ENCODE results near the gene MSH6.

The MSH6 gene

GRCh38 chr2:47782671-47783485 lies at the start of gene MSH6:
Gene MSH6, plus strand, starts transcription at chr2:47783145. Its CDS starts 89 bp downstream, at chr2:47783234.
- peak; percentile 76 for DNase-seq

DNA sequence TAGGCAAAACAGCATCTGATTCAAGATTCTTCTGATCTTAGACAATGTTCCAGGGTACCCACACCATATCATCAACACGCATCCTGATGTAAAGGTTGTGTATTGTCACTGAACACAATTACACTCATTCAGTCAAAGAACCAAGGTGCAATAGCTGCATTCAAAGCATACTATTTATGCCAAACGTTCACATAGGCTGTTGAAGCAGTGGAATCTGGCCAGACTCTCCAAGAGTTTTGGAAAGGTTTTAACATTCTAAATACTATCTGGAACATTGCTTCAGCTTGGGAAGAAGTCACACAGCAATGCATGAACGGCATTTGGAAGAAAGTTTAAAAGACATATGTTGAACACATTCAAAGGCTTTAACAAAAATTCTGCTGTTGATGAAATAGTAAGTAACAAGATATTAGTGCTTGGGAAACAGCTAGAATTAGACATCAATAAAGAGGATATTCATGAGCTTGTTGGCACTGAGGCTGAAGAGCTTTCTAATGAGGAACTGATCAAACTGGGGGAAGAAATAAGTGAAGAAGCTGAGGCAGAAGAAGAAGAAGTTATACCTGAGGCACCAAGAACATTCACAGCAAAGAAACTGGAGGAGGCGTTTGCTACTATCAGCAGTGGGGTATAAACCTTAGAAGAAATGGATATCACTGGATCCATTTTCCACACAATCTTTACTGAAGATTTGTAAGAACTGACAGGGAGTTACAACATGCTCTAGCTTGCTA lies 47.6 kb upstream of the MSH6 start:
- DNase-seq, result no peak

DNA sequence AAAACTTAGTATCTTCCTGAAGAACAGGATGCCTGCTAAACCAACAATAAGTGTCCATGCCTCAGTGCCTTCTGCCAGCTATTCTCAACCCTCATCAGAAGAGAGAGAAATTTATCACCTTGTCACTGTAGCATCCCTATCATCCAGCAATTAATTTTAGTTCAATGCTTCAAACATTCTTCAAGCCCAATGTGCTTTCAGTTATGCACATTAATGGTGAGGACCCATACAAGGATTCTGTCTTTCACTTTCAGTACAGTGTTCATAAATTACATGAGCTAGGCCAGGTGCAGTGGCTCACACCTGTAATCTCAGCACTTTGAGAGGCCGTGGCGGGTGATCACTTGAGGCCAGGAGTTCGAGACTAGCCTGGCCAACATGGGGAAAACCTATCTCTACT lies 47.0 kb upstream of the MSH6 start:
- no peak for DNase-seq

- DNase-seq, result no peak
These were observed 45.6 kb upstream of the MSH6 start for GRCh38 chr2:47737191-47737975.

DNA sequence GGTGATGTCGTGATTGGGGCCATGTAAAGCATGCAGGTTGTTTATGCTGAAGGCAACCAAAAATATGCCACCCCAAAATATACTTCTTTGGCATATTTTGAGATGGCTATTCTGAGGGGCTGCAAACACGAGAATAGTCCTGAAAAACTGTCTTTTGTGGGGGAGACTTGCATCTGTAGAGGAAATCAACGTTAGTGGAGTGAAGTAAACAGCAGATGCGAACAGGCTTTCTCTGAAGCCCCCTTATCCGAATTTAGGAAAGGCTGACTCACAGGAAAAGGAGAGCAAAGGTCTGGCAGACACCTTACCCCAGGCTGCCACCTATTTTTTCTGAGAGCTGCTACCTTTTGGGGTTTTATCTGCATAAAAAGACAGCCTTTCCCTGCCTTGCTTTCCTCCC lies 44.6 kb upstream of the MSH6 start:
- DNase-seq, result no peak

GRCh38 chr2:47741101-47741500 lies 41.8 kb upstream of the MSH6 start:
- no peak for DNase-seq

DNA sequence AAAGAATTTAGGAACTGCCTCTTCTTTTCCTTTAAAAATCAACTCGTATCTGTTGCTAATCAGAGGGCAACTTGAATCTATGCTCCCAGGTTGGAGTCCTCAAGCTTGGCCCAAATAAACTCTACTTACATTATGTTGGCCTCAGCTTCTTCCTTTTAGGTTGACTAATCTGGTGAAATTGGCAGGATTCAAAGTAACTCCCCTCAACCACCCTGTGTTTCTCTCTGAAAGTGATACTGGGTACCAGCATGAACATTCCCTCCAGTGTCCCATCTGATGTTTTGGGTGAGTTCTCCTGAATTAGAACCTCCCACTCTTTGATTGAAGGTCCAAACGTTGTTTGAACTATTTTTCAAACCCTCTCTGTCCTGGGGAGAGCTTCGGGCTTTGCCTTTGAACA lies 41.3 kb upstream of the MSH6 start:
- DNase-seq, result no peak

DNA sequence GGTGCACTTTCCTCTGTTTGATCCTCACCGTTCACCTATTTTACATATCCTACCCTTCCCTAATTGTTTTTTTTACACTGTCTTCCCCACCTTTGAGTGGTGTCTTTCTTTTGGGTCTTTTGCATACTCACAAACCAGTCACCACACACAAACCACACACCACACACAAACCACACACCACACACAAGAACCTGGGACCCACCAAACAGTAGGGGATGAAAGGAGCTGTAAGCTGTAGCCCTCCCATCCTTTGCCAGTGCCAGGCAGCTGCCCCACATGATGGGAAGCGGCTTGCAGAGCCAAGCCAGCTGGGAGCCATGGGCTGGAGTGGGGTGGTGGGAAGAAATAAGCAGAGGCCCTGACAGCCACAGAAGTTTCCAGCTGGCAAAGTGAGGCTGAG lies 38.9 kb upstream of the MSH6 start:
- DNase-seq, result no peak

GRCh38 chr2:47747878-47748277 lies 35.1 kb upstream of the MSH6 start:
- DNase-seq, result no peak

GRCh38 chr2:47751856-47752414 lies 31.0 kb upstream of the MSH6 start:
- DNase-seq, result no peak

DNA sequence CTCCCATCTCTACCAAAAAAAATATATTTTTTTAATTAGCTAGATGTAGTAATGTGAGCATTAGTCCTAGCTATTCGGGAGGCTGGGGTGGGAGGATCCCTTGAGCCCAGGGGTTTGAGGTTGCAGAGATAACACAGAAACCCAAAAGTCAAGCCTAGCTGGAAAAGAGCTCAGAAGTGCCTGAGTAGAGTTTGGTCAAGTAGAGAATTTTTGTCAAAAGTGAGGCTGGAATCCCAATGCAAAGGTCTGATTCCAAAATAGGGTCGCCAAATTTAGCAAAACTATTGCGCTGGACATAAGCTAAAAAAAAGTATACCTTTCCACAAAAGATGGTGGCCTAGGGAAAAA lies 15.5 kb upstream of the MSH6 start:
- no peak for DNase-seq

- DNase-seq, result no peak
These were observed 14.9 kb upstream of the MSH6 start for GRCh38 chr2:47767880-47768609.

GRCh38 chr2:47769318-47769717 lies 13.6 kb upstream of the MSH6 start:
- DNase-seq, result no peak

DNA sequence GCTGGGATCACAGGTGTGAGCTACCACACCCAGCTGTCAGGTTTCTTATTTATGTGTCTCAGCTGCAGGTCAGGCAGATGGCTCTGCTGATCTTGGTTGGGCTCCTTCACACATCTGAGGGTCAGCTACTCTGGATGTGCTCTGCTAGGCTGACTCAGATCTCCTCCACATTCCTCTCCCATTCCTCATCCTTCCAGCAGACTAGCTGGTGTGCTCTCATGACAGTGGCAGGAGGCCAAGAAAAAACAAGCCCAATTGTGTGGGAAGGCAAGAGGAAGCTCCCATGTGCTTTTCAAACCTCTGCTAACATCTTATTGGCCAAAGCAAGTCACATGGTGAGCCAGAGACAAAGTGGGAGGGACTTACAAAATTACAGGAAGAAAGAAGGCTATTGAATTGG lies 11.7 kb upstream of the MSH6 start:
- DNase-seq, result no peak

DNA sequence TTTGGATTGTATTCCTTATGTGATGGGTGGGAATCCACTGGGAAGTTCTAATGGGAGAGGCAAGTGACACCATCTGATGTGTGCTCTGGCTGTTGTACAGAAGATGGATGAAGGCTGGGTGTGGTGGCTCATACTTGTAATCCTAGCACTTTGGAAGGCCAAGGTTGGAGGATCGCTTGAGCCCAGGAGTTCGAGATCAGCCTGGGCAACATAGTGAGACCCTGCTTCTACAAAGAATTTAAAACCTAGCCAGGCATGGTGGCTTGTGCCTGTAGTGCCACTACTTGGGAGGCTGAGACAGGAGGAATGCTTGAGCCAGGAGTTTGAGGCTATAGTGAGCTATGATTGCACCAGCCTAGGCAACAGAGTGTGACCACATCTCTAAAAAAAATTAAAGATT lies 10.6 kb upstream of the MSH6 start:
- no peak for DNase-seq

DNA sequence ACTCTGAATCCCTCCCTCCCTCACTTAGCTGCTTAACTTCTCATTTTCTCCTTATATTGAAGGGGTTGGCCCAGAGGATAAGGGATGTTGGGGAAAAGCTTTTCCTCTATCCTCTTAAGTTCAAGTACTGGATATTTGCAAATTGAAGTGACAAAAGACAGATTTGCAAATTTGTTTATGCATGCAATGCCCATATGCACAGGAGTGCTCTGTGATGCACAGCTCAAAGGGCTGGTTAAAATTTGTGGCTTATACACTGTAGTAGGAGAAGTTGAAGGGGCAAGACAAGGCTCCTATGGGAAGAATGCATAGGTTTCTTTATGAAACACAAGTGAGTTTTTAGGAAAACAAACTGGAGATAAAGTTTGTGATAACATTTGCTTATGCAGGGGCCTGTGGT lies 8.4 kb upstream of the MSH6 start:
- no peak for DNase-seq

GRCh38 chr2:47777277-47777937 lies 5.5 kb upstream of the MSH6 start:
- no peak for DNase-seq

DNA sequence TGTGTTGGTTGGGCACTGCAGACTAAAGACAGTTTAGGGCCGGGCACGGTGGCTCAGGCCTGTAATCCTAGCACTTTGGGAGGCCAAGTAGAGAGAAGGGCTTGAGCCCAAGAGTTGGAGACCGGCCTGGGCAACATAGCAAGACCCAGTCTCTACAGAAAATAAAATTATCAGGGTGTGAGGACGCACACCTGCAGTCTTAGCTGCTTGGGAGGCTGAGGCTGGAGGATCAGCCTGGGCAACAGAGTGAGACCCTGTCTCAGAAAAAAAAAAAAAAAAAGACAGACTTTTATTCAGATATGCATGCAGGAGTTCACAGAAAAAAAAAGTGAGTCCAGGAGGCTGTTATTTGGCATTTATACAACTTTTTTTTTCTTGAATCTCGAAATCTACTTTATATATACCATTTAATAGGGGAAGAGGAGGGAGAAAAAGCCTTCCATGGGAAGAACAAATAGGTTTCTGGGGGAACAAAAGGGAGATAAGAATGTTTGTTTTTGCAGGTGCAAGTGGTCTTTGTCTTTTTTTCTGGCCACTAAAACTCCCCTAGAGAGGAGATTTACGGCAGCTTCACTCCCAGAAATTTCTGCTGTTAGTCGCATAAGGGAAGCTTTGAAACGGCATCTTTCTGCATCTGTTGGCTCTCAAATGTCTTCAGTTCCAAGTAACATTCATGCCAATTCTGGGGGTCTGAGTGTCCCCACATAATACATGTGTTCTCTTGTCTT lies 4.1 kb upstream of the MSH6 start:
- DNase-seq, result no peak

GRCh38 chr2:47779426-47779790 lies 3.5 kb upstream of the MSH6 start:
- DNase-seq, result no peak

GRCh38 chr2:47782381-47782670 lies 619 bp upstream of the MSH6 start:
- no peak for DNase-seq

DNA sequence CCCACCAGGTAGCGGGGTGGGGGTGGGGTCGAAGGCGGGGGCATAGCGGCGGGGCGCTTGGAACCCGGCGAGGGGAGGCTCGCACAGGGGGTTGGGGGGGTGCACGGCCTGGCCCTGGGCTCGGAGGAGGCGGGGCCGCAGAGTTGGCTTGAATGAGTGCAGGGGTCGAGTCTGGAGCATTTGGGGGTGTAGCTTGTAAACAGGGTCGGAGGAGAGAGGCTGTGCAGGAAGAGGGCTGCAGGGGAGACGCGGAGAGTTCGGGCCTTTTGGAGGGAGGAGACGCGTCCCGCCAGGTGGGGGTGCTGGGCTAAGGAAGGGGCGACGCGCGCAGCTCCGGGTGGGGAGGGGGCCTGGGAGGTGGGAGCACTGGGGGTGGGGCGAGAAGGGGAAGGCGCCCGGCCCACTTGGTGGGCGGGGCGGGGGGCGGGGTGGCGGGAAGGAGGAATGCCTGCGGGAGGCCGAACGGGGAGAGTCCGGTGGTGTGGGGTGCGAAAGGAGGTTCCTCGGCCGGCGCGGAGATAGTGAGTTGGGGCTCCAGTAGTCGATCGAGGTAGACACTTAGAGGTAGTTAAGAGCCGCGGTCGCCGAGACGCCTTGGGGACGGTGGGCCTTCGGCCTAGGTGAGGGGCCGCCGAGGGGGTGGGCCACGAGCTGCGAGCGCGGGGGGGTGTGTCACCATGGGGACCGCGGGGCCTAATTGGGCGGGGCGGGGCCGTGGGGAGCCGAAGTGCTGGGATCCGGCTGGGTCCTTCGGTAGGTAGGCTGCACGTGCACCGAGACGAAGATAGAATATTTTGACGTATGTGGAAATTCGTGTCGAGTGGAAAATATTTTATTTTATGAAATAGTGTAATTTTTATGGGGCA lies 774 bp downstream of the MSH6 start:
- DNase-seq, result no peak
